Measurements from ENCODE around the gene BAK1. TPM values are rescaled to one million over a fixed set of nuclear protein-coding genes. Genes with fewer than 3 reads are reported as not detected.
"Not testable (repeated sequence)": the region's sequence is repeated elsewhere in the genome, so short reads cannot be mapped to it uniquely, and the experiment has no call there.

The BAK1 gene
- total RNA-seq, 2 donors from 2014 or later = 6.2 to 13.6 TPM

- Histone ChIP-seq H3K4me1 (replicated peaks) (no peaks in the 10 kb centered on the region), H3K4me3 (no peak overlapping the region), H3K27ac (no peak overlapping the region), H3K9me3 (no peaks in the 10 kb centered on the region), H3K27me3 (replicated peaks; ENCODE audit: insufficient read depth) (no peaks in the 10 kb centered on the region), H3K36me3 (no peaks in the 10 kb centered on the region)
- WGBS = 85% methylated on average over 8 of the region's 8 CpGs
- intact Hi-C loops (cut with DNase I) = no loop called here
- TF ChIP-seq POLR2AphosphoS5 (IDR thresholded peaks at IDR 0.05) (no peak), CTCF (IDR thresholded peaks at IDR 0.05) (no peak), POLR2A (IDR thresholded peaks at IDR 0.05) (no peak)
- no peak for DNase-seq (ENCODE audit: low spot score)
These were observed 21.3 kb downstream of the BAK1 start for GRCh38 chr6:33558801-33559200.

GRCh38 chr6:33557376-33557775 lies 22.7 kb downstream of the BAK1 start:
- intact Hi-C loops (cut with DNase I) = no loop called here
- Histone ChIP-seq H3K27ac (no peak overlapping the region), H3K9me3 (no peaks in the 10 kb centered on the region), H3K36me3 (no peaks in the 10 kb centered on the region), H3K4me3 (no peak overlapping the region), H3K27me3 (replicated peaks; ENCODE audit: insufficient read depth) (no peaks in the 10 kb centered on the region), H3K4me1 (replicated peaks) (no peaks in the 10 kb centered on the region)
- DNase-seq (ENCODE audit: low spot score) = no peak
- TF ChIP-seq POLR2AphosphoS5 (IDR thresholded peaks at IDR 0.05) = peak; percentile 11
- TF ChIP-seq POLR2A (IDR thresholded peaks at IDR 0.05) = no peak
- no peak for TF ChIP-seq CTCF (IDR thresholded peaks at IDR 0.05)
- 53% methylated on average over 4 of the region's 4 CpGs for WGBS

GRCh38 chr6:33552883-33553282 lies 27.2 kb downstream of the BAK1 start:
- H3K9me3 ChIP-seq; H3K36me3 ChIP-seq; H3K27ac ChIP-seq; H3K27me3 ChIP-seq (replicated peaks; ENCODE audit: insufficient read depth); intact Hi-C loops (cut with DNase I); H3K4me3 ChIP-seq; H3K4me1 ChIP-seq (replicated peaks): not testable (repeated sequence)
- TF ChIP-seq POLR2AphosphoS5 (IDR thresholded peaks at IDR 0.05) = peak; percentile 57
- 41% methylated on average over 3 of the region's 3 CpGs for WGBS
- peak; percentile 69 for DNase-seq (ENCODE audit: low spot score)

- H3K9me3 ChIP-seq = no peaks in the 10 kb centered on the region
- DNase-seq (ENCODE audit: low spot score) = no peak
- intact Hi-C loops (cut with DNase I) = no loop called here
These were observed 27.8 kb downstream of the BAK1 start for GRCh38 chr6:33552252-33552651.

GRCh38 chr6:33551538-33551937 lies 28.5 kb downstream of the BAK1 start:
- no peaks in the 10 kb centered on the region for H3K9me3 ChIP-seq
- WGBS = 87% methylated on average over 2 of the region's 2 CpGs
- no peak overlapping the region for H3K4me3 ChIP-seq
- intact Hi-C loops (cut with DNase I) = no loop called here
- TF ChIP-seq POLR2A (IDR thresholded peaks at IDR 0.05) (no peak), CTCF (IDR thresholded peaks at IDR 0.05) (no peak), POLR2AphosphoS5 (IDR thresholded peaks at IDR 0.05) (no peak)
- H3K36me3 ChIP-seq = no peaks in the 10 kb centered on the region
- H3K27me3 ChIP-seq (replicated peaks; ENCODE audit: insufficient read depth) = no peaks in the 10 kb centered on the region
- no peak overlapping the region for H3K27ac ChIP-seq
- DNase-seq (ENCODE audit: low spot score) = no peak
- H3K4me1 ChIP-seq (replicated peaks) = no peaks in the 10 kb centered on the region

More at GRCh38 chr6:33552252-33552651, 27.8 kb downstream of the BAK1 start:
- H3K36me3 ChIP-seq = no peaks in the 10 kb centered on the region
- H3K4me1 ChIP-seq (replicated peaks) = no peaks in the 10 kb centered on the region
- H3K27me3 ChIP-seq (replicated peaks; ENCODE audit: insufficient read depth) = no peaks in the 10 kb centered on the region
- H3K4me3 ChIP-seq = no peak overlapping the region
- no peak overlapping the region for H3K27ac ChIP-seq
- 83% methylated on average over 7 of the region's 7 CpGs for WGBS
- TF ChIP-seq CTCF (IDR thresholded peaks at IDR 0.05) (no peak), POLR2A (IDR thresholded peaks at IDR 0.05) (no peak), POLR2AphosphoS5 (IDR thresholded peaks at IDR 0.05) (no peak)

Data from prostate gland (tissue), 2 donors.